ENCODE measurements around the gene TRMT1L. TPM values are rescaled to one million over a fixed set of nuclear protein-coding genes. Genes with fewer than 3 reads are reported as not detected.

Gene TRMT1L
- total and polyA plus RNA-seq, 2 of the 8 experiments (the other 6 are each of a cell fraction or from before 2014, with no cell fraction given) = 13.8 to 22.3 TPM

DNA sequence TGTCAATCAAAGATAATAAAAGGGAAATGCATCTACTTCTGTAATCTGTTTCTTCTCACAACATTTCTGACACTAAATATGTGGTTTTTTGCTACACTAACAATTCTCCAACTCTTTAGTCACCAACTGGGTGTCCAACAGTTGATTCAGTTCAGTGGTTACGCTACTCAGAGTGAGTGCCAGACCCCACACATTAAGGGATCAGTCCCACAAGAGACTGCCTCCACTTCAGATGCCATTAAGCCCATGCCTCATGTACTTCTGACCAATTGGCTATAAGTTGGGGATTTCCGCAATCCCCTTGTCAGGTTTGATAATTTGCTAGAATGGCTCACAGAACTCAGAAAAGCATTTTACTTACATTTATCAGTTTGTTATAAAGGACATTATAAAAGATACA, 83.0 kb downstream of the TRMT1L start (continued):
- TF ChIP-seq, protein P1, sequence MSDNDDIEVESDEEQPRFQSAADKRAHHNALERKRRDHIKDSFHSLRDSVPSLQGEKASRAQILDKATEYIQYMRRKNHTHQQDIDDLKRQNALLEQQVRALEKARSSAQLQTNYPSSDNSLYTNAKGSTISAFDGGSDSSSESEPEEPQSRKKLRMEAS (IDR thresholded peaks at IDR 0.05) = no peak
- no peak for TF ChIP-seq SIRT6 (IDR thresholded peaks at IDR 0.05; ENCODE audit: low read length)
- TF ChIP-seq TAF1 (IDR thresholded peaks at IDR 0.05; ENCODE audit: low read depth, low read length) = no peak
- no peak for TF ChIP-seq KDM5A (IDR thresholded peaks at IDR 0.05; ENCODE audit: low read length)
- no peak for TF ChIP-seq SP4 (IDR thresholded peaks at IDR 0.05; ENCODE audit: low read length)
- no peak for TF ChIP-seq HDAC2 (IDR thresholded peaks at IDR 0.05; ENCODE audit: borderline replicate concordance in 1 of 2, low read depth in 2 of 2, low read length in 2 of 2)
- TF ChIP-seq SIN3A (conservative IDR thresholded peaks at IDR 0.05 in 1 of 2, IDR thresholded peaks at IDR 0.05 in 1 of 2; ENCODE audit: low read depth in 1 of 2, low read length in 2 of 2) = no peak

All from H1 (cell line).